GM18499 (cell line): ENCODE data around the gene CADM1.

ENCODE experiments used
- ATAC-seq: cut with Tn5 transposase; IDR thresholded peaks from one replicate; pipeline ENCODE4 v1.9.1; 2021; ENCODE audit warnings: moderate number of reproducible peaks; ENCODE audit not compliant: insufficient read depth, unreplicated experiment

CADM1 gene

GRCh38 chr11:115409691-115410220 lies 94.5 kb downstream of the CADM1 start:
- ATAC-seq: no peak

GRCh38 chr11:115409116-115409670 lies 95.0 kb downstream of the CADM1 start:
- ATAC-seq: no peak

GRCh38 chr11:115408036-115408921 lies 95.9 kb downstream of the CADM1 start:
- no peak for ATAC-seq

GRCh38 chr11:115407496-115407895 lies 96.7 kb downstream of the CADM1 start:
- ATAC-seq: no peak

GRCh38 chr11:115406404-115406803 lies 97.8 kb downstream of the CADM1 start:
- ATAC-seq: no peak

- no peak for ATAC-seq
Observed at GRCh38 chr11:115398333-115399080, 105.7 kb downstream of the CADM1 start.

GRCh38 chr11:115396533-115396932 lies 107.7 kb downstream of the CADM1 start:
- no peak for ATAC-seq

GRCh38 chr11:115393950-115394349 lies 110.3 kb downstream of the CADM1 start:
- ATAC-seq: no peak

GRCh38 chr11:115391598-115391997 lies 112.6 kb downstream of the CADM1 start:
- ATAC-seq: no peak

- ATAC-seq: no peak
Observed at GRCh38 chr11:115391160-115391559, 113.1 kb downstream of the CADM1 start.

- ATAC-seq: no peak
Observed at GRCh38 chr11:115390441-115390840, 113.8 kb downstream of the CADM1 start.

GRCh38 chr11:115389790-115390189 lies 114.4 kb downstream of the CADM1 start:
- no peak for ATAC-seq

GRCh38 chr11:115385226-115385625 lies 119.0 kb downstream of the CADM1 start:
- ATAC-seq: no peak

GRCh38 chr11:115384236-115384635 lies 120.0 kb downstream of the CADM1 start:
- ATAC-seq: no peak

GRCh38 chr11:115383431-115383830 lies 120.8 kb downstream of the CADM1 start:
- no peak for ATAC-seq

GRCh38 chr11:115379528-115379927 lies 124.7 kb downstream of the CADM1 start:
- no peak for ATAC-seq

GRCh38 chr11:115378557-115378956 lies 125.7 kb downstream of the CADM1 start:
- no peak for ATAC-seq

- no peak for ATAC-seq
Observed at GRCh38 chr11:115377882-115378296, 126.3 kb downstream of the CADM1 start.

- ATAC-seq: no peak
Observed at GRCh38 chr11:115368616-115369015, 135.6 kb downstream of the CADM1 start.

- no peak for ATAC-seq
Observed at GRCh38 chr11:115366826-115367225, 137.4 kb downstream of the CADM1 start.

GRCh38 chr11:115365907-115366306 lies 138.3 kb downstream of the CADM1 start:
- no peak for ATAC-seq
